NCI-H226 (cell line): ENCODE measurements around the gene BBOX1.
A peak's percentile ranks its signal among the peaks of the same experiment; 100 is the strongest.
"Not testable (repeated sequence)": the region's sequence is repeated elsewhere in the genome, so short reads cannot be mapped to it uniquely, and the experiment has no call there.

Source experiments
- DNase-seq: peaks from one replicate; pipeline ENCODE4 v3.0.0-alpha.2; 2015

Gene BBOX1, protein sequence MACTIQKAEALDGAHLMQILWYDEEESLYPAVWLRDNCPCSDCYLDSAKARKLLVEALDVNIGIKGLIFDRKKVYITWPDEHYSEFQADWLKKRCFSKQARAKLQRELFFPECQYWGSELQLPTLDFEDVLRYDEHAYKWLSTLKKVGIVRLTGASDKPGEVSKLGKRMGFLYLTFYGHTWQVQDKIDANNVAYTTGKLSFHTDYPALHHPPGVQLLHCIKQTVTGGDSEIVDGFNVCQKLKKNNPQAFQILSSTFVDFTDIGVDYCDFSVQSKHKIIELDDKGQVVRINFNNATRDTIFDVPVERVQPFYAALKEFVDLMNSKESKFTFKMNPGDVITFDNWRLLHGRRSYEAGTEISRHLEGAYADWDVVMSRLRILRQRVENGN

GRCh38 chr11:27040302-27041115 is at the start of gene BBOX1:
TSS of gene BBOX1 (plus strand) at chr11:27040815. CDS start at chr11:27055431, 14,616 bp downstream.
- peak; percentile 59 for DNase-seq

DNA sequence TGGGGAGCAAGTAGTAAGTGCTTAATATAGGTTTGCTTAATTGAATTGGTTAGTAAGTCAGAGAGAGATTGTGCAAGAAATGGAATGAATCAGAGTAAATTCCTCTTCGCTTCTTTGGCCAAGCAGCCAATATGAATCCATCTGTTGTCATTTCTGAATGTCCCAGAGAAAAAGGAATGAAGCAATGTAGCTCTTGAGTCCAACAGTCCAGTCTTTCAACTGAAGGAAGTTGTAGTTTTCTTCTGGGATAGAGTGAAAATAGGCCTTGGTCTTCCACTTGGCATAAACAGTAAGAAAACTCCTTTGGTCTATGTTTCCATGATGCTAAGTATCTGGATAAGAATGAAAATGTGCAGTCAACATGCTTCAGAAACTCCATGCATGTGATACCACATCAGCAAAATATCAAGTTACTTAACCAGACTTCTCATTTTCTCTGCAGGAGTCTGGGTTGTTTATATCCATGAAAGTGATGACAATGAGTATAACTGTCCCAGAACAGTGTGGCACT is 48.5 kb upstream of the BBOX1 start:
- DNase-seq = no peak

GRCh38 chr11:26993965-26994457 is 46.6 kb upstream of the BBOX1 start, which contains the start of gene FIBIN:
TSS of gene FIBIN (plus strand) at chr11:26994112. CDS start at chr11:26994527, 415 bp downstream.
- no peak for DNase-seq

DNA sequence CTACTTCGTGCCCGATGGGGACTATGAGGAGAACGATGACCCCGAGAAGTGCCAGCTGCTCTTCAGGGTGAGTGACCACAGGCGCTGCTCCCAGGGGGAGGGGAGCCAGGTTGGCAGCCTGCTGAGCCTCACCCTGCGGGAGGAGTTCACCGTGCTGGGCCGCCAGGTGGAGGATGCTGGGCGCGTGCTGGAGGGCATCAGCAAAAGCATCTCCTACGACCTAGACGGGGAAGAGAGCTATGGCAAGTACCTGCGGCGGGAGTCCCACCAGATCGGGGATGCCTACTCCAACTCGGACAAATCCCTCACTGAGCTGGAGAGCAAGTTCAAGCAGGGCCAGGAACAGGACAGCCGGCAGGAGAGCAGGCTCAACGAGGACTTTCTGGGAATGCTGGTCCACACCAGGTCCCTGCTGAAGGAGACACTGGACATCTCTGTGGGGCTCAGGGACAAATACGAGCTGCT is 46.0 kb upstream of the BBOX1 start:
- no peak for DNase-seq

DNA sequence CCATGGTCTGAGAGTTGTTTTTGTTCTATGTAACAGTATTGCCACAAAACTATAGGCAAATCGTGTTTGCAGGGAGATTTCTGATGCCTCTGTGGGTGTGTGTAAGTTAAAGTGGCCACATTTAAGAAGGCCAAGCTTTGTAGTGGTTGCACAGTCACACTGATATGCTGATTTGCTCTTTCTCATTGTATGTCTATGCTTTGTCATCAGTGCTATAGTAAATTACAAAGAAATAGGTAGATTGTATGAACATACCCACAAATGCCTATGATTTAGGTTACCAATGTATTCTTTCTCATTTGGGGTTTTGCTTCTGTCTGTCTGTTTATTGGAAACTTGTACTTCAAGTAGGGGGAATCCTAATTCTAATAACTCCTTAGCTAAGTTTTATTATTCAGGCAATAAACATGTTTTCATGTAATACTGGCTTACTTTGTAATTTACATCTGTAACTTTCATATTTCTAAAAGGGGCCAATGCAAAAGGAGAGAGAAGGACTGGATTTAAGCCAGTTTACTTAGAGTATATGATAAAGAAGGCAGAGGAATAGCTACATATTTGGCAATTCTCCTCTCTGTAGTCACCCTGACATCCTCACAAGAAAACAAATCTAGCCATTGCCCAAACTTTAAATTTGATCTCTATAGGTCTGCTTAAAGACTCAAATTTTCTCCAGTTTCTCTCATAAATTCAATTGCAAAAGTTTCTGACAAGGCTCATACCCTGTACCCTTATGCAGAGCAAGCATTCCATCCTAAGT is 44.7 kb upstream of the BBOX1 start:
- DNase-seq = no peak

GRCh38 chr11:26997378-26997777 is 43.2 kb upstream of the BBOX1 start:
- no peak for DNase-seq

GRCh38 chr11:27001136-27001730 is 39.4 kb upstream of the BBOX1 start:
- not testable (repeated sequence) for DNase-seq

DNA sequence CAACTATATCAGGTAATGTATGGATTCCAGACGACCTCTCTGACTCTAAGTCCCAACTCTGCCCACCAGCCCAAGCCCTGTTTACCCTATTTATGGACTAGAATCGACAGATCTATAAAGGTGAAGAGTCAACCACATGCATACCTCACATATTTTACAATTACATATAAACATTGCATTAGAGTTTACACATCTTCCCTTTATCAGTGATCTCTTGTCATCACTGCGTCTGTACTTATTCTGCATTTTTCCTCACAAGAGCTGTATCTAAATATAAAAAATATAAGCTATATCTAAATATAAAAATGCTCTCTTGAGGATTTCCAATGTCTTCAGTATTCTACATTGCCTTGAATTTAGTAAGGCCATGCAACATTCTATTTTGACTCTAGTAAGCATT is 38.2 kb upstream of the BBOX1 start:
- no peak for DNase-seq

DNA sequence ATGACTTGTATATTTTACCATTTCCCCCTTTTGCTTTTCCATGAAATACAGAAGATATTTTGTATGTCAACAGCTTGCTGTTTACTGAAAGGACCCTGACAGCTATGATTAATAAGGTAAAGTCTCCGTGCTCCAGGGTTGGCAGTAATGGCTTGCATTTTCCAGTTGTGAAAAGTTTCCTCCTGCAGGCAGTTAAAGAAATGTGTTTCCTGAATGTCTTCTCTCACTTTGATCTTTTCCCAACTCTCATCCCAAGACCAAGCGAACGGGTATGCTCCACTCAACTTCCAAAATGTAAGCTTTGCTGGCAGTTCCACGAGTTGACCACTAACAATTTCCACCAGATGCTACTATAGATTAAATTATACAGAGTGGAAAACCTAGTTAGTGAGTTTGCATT is 37.8 kb upstream of the BBOX1 start:
- DNase-seq = no peak

DNA sequence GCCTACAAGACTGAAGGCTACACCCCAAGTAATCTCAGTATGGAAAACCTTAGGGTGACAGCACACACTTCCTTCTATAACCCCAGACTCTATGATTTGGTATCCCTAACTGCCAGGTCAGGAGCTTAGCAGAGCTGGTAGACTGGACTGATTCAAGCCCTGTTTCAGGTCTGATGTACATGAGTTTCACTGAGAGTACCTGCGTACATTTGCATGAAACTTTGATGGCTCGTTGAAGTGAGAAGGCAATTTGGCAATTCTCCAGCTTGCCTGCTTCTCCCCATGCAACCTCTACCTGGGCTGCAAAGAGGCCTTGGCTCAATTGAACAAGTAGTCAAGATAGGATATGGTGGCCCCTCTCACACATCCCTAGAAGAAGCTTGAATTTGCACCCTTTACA is 36.5 kb upstream of the BBOX1 start:
- no peak for DNase-seq

GRCh38 chr11:27008811-27009535 is 31.6 kb upstream of the BBOX1 start:
- DNase-seq = no peak

DNA sequence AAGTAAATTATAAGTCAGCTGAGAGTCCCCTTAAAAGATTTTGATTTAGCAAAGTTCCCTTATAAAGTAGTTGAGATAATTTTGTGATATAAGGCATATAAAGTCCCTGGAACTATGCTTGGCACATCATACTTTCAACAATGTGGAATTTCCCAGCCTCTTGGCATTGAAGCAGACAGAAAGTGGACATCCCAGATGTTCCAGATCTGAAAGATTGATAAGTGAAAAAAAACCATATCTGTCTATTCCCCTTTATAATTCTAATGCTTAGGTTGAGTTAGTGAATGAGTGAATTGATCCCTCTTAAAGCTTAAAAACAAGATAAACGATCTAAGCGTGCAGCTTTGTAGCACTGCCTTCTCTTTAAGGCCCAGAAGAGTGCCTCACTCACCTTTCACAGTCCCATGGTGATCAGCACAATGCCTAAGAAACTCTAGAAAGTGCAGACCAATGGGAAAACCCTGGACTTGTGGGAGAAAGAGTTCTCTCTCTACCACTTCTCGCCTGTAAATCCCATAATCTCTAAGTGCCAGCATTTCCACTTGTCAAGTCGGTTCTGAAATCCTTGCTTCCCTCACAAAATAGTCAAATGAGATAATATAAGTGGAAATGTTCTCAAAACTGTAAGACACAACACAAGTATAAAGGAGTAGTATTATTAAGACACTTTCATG is 28.9 kb upstream of the BBOX1 start:
- no peak for DNase-seq

GRCh38 chr11:27012234-27012921 is 28.2 kb upstream of the BBOX1 start:
- DNase-seq = no peak

GRCh38 chr11:27013781-27014361 is 26.7 kb upstream of the BBOX1 start:
- DNase-seq = no peak

- no peak for DNase-seq
Measured at GRCh38 chr11:27018902-27019529, 21.6 kb upstream of the BBOX1 start.

DNA sequence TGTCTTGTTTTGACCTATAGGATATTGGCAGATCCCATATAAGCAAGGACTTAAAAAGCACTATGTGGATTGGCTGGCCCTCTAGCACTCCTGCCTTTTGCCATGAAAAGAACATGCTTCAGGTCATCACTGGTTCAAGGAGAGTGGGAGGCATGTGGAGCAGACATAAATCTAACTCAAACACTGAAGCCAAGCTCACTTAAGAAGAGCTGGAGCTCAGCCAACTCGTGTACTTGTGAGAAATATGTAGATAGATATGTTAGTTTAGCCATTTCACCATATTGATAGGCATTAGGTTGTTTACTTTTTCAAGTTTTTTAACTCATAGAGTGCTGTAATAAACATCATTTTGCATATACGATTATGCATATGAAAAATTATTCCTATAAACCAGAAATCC is 19.9 kb upstream of the BBOX1 start:
- no peak for DNase-seq

DNA sequence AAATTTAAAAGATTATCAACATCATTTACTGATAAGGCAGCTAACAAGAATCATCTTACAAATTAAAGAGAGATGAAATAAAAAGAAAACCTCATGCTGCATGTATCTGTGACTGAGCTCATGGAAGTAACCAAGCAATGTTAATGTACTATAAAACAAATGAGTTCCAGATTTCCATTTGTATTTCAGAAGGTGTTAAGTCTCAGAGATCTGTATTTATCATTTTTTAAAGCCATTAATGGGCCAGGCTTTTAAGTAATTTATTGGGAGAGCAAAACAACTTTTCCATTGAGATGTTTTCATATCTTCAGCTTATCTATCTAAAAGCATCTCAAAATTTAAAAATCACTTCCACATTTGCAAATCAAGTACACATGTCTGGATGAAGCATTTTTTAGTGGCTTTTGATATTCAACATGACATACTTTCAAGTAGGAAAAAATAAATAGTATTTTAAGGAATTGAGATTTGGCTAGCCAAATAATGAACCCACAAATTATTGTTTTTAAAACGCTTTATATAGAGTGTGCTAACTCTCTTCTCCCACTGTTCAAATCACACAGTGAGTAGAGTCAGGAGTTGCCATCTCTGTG is 17.9 kb upstream of the BBOX1 start:
- DNase-seq = no peak

- DNase-seq = no peak
Measured at GRCh38 chr11:27024865-27025264, 15.8 kb upstream of the BBOX1 start.

GRCh38 chr11:27025312-27025955 is 15.2 kb upstream of the BBOX1 start:
- no peak for DNase-seq
